GM19455 (cell line): ENCODE data around the gene CACNA1D.

Source experiments
- ATAC-seq: cut with Tn5 transposase; IDR thresholded peaks from one replicate; pipeline ENCODE4 v1.9.1; 2021; ENCODE audit not compliant: unreplicated experiment

Gene CACNA1D

DNA sequence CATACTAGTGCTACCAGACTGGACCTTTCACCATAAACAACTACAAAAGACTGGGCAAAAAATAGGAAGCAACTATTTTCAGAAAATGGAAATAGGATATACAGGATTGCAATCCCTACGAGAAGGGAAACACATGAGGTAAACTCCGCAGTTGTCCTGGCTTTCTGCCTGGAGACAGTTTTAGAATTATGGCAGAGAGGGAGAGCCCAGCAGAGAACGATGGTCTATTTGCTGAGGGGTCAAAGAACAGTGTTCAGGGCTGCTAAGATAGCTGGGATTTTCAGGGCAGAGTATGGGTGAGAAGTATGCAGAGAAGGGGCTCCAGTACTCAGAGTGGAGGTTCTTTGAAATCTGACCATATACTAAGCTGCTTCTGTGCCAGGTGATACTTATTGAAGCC is 188.4 kb downstream of the CACNA1D start:
- ATAC-seq: no peak

DNA sequence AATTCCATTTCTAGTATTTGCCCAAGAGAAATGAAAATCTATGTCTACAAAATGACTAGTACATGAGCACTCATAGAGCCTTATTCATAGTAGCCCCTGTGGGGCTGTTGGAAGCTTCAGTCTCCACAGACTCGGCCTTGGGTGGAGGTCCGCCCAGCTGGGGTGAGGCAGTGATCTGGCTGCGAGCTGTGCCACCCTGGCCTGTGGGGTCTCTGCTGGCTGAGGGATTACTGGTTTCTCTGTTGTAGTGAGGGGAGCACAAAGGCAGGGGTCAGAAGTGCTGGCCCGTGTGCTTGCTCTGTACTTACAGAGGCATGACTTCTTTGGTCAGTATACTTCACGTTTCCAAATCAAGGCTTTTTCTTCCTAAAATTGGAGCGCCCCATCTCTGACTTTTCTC is 193.7 kb downstream of the CACNA1D start:
- no peak for ATAC-seq

DNA sequence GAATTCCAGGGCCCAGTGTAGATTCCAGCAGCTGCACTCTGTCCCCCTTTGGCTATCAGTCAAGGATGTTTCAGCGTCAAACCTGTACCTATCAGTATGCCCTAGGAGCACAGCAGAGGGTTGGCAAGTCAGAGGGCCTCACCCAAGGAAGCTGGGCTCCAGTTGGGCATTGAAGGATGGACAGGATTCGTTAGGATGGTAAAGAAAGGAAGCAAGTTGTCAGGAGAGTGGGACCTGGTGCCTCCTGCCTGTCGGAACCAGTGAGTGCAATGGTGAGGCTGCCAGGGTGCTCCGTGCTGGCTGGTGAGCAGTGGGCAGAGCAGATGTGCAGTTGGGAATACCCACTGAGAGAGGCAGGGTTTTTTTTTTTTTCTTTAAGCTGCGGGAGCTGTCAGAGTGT is 194.6 kb downstream of the CACNA1D start:
- ATAC-seq: no peak

DNA sequence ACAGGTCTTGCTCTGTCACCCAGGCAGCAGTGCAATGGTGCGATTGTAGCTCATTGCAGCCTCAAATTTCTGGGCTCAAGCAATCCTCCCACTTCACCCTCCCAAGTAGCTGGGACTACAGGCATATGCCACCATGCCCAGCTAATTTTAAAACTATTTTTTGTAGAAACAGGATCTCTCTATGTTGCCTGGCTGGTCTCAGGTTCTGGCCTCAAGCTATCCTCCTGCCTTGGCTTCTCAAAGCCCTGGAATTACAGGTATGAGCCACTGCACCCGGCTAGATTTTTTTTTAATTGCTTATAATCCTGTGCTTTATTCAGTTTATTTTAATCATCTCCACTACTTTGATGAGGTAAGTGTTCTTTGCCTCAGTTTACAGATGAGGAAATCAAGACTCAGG is 195.3 kb downstream of the CACNA1D start:
- no peak for ATAC-seq

DNA sequence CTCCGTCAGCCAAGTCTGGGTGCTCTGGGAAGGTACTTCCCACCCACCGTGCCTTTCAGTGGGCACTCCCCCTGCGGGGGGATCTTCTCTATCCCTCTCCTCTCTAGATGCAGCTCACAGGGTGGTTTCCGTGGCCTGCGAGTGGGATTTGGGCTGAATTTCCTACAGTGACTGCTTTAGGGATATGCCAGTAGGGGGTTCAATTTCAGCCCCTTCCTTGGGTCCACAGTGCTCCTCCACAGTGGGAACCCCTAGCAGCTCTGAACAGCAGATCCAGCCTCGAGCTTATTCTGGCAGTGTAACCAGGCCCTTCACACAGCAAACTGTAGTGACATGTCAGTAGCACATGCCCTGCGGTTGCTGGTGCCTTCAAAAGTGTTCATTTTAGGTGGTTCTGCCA is 196.1 kb downstream of the CACNA1D start:
- no peak for ATAC-seq

DNA sequence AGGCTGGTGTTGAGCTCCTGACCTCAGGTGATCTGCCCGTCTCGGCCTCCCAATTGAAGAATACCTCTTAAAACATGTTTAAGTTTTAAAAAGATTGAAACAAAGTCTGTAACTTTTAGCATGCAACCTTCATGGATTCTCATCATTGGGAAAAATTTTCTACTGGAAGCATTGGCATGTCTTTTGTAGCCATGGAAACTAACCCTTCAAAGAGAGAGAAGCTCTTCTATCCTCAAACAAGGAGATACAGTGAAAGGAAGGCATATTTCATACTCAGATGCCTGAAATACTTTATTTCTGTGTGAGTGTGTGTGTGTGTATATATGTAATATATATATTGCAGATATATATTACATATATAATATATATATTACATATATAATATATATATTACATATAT is 196.9 kb downstream of the CACNA1D start:
- ATAC-seq: no peak

DNA sequence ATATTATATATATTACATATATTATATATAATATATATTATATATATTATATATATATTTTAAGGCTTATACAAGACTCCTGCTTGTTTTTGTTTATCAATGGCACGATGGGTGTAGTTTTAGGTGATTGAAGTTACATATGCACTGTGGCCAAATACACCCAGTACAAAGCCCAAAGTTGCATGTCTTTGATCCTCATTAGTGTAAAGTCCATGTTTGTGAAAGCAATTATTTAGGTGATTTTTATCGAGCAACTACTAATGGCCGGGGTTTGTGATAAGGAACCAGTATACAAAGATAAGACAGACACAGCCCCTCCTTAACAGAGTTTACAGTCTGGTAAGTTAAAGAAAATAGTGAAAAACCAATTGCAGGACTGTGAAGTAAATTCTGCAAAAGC is 197.5 kb downstream of the CACNA1D start:
- ATAC-seq: no peak

DNA sequence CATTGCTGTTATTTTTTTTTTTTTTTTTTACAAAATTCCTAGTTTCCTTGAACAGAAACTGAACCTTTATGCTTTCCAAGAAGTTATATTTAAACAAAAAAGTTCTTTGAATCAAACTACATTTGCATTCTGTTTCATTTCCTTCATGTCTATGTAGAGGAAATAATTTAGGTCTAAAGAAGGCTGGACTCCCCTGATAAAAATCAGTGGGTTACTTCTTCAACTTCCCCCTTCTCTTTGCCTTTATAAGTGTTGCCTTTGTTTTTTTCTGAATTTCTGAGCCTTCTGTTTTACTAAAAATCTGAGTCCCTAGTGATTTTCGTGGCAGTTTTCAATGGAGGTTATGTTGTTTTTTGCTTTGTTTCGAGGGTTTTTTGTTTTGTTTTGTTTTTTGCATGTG is 199.0 kb downstream of the CACNA1D start:
- ATAC-seq: no peak

DNA sequence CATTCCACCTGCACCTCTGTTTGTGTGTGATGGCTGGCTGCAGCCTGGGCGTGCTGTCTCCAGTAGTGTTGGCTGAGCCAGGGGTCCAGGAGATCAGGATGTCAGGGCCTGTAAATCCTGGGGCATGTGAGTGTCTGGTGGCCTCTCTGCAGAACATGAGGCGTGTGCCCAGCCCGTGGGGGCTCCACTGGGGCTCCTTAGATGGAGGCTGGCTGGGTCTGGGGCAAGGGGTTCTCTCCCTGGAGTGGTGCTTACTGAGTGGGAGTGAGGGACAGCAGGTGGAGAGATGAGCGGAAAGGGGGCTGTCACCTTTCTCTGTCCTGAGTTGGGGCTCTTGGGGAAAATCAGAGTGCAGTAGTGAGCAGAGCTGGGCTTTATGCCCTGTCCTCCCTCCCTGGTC is 199.6 kb downstream of the CACNA1D start:
- ATAC-seq: no peak

DNA sequence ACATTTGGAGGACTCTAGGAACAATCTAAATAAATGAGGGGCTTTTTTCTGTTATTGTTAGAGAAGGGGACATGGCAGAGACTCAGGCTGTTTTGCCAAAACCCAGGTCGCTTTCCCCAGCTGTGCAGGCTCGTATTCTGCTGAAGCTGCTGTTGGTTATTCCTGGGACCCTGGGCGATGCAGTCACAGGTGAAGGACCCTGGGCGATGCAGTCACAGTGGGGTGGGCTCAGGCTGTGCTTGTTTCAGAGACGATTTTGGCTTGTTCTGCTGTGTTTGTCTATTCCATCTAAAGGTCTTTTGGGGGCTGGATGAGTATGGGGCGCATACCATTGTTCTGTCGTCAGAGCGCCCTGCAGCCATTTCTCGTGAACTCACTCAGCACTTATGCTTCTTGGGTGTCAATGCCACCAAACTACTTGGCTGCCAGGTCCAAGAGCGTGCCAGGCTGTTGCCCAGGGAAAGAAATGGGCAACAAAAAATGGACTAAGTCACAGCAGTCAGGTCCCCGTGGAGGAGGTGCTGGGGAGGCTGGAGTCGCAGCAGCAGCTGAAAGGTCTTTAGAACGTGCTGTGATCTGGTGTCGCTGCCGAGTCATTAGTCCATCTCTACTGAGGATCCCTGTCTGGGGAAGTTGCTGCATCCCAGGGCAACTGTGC is 200.4 kb downstream of the CACNA1D start:
- no peak for ATAC-seq

DNA sequence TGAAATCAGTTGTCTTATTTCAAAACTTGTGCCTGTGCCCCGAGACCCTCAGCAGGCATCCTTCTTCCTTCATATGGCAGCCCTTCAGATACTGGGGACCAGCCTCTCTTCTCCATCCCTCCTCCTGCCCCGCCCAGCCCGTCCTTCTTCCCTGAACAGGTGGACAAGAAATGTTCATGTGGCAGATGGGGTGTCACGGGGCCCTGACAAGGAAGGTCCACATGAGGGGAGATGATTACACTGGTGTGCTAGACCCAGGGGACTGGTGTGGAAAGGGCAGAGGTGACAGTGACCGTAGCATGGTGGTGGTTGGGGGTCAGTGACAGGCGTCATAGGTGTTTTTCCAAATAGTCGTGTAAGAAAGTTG is 200.9 kb downstream of the CACNA1D start:
- no peak for ATAC-seq

DNA sequence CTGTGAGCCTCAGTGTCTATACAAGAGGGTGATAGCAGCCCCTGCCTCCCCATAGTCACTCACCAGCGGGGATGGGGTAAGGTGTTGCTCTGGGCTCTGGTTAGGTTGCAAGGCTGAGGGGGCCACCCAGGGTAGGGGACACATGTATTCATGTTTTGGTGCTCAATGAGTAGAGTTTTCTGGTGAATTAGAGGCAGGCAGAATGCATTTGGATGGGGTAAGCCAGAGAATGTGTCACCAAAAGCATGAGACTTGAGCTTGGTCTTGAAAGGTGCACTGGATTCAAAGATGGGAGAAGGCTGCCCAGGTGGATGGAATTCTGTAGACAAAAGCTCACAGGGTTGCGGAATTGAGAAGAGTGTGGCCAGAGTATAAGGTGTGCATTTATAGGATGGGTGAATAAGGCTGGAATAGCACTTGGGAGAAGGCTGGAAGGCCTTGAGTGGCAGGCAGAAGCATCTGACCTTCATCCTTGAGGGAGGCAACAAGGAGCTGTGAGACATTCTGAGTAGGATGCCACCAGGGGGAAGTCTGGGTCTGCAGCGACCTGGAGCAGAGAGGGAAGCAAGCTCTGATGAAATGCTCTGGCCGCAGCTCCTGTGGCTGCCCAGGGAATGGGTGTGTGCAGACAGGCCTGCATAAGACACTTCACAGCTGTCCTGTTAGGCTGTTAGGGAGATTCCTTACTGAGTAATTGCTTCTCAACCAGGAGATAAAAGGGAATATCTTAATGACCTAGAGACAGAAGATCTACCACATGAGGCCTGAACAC is 202.2 kb downstream of the CACNA1D start:
- ATAC-seq: no peak

DNA sequence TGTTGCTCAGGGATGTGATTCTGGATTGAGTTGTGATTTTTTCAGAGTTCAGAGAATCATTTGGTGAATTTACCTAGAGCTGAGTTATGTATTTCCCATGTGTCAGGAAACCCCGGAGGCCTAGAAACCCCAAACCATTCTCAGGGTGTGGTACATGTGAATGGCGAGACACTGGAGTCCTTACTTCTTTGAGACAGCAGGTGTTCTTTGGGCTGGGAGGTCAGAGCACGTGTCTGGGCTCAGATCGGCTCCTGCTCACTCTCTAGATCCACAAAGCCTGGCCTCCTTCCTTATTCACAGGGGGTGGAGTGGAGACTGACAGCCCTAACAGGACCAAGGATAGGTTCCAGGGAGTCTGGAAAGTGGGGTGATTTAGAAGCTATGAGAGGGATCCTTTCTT is 206.0 kb downstream of the CACNA1D start:
- no peak for ATAC-seq

DNA sequence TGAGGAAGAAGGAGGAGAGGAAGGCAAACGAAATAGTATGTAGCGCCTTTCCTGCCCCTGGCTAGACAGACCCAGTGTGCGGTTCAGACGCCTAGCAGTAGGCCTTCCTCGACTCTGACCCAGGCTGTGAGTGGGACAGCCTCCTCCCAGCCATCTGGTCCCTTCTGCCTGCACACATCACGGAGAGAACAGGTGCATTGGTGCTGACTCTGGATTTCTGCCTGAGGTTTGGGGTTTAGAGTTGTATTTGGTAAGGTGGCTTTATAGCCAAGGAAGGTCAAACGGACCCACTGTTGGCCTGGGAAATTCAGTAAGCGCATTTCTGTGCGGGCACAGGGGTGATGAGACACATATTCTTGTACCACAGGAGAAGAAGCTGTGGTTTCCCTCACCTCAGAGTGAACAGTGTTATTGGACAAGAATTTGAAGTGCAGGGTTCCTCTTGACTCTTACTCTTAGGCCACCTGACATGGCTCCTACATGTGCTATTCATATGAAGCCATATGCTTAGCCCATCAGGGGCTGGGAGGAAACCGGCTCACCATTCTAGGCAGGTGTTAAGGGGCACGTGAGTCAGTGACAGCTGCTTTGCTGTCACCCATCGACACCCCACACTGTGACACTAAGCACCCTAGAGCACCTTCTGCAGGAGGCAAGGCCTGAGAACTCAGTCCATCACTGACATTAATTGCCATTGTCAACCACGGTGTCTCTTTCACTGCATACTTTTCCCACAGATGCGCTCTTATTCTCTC is 208.5 kb downstream of the CACNA1D start:
- ATAC-seq: no peak

DNA sequence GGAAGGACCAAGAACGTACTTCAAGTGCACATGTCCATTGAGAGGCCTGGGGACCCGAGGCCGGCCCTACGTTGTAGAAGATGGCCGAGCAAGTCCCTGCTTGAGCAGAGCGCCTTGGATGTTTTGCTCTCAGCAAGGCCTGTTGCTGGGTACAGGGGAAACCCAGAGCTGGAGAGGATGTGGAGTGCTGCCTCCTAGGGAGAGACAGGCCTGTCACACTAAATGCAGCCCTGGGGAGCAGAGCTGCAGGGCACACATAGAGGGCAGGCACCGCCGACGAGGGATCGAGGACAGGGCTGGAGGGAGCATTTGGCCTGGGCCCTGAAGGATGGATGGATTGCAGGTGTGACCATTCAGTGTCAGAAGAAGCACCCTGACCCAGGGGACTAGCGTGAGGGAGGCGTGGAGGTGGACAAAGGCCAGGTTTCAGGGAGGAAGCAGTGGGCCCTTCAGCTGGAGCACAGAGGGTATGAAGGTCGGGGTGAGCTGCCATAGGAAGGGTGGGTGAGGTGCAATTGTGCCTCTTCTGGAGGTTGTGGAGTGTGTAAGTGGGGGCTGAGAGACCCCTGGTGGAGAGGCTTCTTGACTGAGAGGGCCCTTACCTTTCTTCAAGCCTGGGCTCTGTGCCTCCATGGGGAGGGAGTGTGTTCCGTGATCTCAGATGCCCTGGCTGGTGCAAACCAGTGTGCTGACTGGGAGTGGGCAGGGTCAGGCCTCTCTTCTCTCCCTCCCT is 209.4 kb downstream of the CACNA1D start:
- no peak for ATAC-seq

DNA sequence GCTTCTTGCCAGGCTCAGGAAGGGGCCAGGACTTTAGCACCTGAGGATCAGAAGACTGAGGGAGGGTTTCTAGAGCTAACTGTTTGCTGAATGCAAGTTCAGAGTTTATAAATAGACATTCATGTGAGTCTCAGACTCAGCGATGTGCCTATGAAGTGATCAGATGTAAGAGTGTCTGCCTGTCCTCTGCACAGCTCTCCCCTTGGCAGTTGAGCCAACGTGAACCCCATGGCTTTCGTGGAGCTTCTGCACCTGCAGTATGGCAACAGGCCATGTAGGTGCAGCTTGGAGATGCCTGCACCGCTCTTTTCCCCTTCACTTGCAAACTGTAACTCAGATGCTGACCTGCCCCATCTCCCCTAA is 209.9 kb downstream of the CACNA1D start:
- ATAC-seq: no peak

DNA sequence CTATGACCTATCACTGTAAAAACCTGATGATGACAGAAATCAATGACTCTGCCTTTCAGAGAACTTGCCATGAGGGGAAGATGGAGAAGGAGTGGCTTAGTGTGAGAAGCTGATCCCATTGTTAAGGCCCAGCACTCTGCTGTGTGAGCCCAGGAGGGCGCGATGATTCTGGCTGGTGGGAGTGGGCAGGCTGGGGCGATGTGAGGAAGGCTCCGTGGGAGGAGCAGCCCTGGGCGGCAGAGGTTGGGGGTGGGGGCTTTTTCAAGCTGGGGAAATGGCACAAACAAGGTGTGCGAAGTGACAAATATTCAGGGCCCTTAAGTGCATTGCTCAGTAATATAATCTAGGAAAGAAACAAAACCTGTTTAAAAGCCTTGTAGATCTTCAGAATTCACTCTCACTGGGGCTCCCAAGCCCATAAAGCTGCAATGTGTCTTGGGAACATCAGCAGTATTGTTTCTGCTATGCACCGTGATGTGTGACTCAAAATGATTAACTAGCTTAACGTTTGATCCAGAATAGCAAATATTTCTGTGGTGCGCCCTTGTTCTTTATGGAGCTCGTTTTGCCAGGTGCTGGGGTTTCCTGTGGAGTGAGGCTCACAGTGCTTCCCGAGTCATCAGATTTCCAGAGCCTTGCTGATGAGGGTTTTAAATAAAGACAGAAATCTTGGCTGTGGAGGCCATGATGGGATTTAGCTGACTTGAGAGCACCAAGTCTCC is 210.8 kb downstream of the CACNA1D start:
- ATAC-seq: no peak

DNA sequence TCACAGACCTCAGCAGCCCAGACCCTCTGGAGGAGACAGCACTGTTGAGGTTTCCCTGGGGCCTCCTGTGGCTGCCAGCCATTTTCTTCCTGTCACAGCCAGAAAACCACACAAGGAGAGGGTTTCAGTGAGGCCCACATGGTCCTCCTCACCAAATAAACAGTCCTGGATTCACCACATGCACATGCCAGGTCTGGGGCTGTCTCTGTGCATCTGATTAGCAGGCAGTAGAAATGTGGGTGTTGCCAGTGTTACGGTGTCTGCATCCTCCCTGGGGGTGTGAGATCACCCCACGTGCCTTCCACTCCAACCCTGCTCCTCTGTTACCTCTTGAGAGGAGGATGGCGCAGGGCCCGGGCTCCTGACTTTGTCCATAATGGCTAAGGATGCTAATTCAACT is 211.4 kb downstream of the CACNA1D start:
- ATAC-seq: no peak

DNA sequence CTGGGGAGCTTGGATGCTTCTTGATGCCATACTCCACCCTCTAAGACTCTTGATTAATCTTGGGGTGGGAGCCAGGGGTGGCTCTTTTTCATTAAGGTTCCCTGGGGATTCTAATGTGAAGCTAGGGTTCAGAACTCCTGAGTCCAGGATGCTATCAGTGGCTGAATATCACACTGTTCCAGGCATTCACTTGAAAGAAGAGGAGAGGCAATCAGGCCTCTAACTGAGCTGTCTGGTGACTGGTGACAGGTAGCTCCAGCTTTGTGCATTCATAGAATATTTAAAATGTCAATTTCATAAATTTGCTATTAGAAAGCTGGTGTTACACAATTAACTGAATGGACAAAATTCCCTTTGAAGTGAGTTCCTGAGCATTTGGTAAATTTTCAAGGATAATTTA is 212.8 kb downstream of the CACNA1D start:
- no peak for ATAC-seq

DNA sequence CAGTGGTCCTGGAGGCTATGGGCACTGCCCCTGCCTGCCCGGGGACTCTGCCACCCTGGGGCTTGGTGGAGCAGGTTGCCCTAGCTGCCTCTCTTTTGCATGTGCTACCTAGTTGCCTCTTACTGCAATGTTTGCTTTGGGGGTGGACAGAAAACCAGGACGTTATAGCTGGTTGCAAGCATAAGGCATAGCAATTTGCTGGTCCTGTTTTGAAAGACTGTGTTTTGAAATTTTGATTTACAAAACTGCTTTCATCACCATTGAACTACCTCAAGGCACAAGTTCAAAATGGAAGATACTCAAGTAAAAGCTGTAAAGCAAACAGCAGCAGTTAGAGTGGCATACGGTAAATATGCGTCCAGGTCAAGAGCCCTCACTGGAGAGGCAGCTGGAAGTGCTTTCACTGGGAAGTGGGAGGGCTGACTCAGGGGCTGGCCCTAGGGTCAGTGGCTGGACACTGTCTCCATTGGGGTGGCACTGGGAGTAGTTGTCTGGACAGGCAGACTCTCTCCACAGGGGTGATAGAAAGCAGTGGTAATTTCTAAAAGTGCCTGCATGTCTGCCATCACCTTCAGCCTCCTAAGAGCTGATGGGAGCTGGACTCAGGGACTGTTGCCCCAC is 213.7 kb downstream of the CACNA1D start:
- no peak for ATAC-seq

DNA sequence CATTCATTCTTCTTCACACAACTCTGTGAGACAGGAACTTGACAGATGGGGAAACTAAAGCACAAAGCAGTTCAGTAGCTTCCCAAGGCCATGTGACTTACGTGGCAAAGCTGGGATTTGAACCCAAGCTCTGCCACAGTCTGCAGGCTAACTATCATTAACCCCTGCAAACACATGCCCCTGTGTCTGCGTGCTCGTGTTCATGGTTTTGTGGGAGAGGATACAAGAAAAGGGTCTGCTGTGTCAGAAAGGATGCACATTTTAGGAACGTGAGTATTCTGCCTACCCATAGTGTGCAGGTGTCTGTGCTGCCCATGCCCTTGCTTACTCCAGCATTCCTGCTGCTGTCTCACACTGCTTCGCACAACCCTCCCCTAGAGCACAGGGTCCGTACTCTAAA is 214.8 kb downstream of the CACNA1D start:
- ATAC-seq: no peak
